Endothelial cell (in vitro differentiated cells): ENCODE data around the gene EFCAB6. TPM values are rescaled to one million over a fixed set of nuclear protein-coding genes. Genes with fewer than 3 reads are reported as not detected.

ENCODE experiments used
- DNase-seq: peaks from one replicate; pipeline ENCODE4 v3.0.0; 2021; ENCODE audit warnings: low spot score
- H3K27ac Mint-ChIP-seq: one replicate; pipeline ENCODE4 v1.8.0; 2021; ENCODE audit warnings: mixed read lengths, inconsistent platforms; ENCODE audit not compliant: unreplicated experiment
- H3K27me3 Mint-ChIP-seq: one replicate; pipeline ENCODE4 v1.8.0; 2021; ENCODE audit warnings: mild to moderate bottlenecking, moderate library complexity, mixed read lengths, inconsistent platforms; ENCODE audit not compliant: unreplicated experiment
- H3K36me3 Mint-ChIP-seq: one replicate; pipeline ENCODE4 v1.8.0; 2021; ENCODE audit warnings: mild to moderate bottlenecking, low read depth, mixed read lengths, inconsistent platforms; ENCODE audit not compliant: unreplicated experiment
- H3K4me1 Mint-ChIP-seq: one replicate; pipeline ENCODE4 v1.8.0; 2021; ENCODE audit warnings: mild to moderate bottlenecking, mixed read lengths, inconsistent platforms; ENCODE audit not compliant: unreplicated experiment
- H3K4me3 Mint-ChIP-seq: one replicate; pipeline ENCODE4 v1.8.0; 2021; ENCODE audit warnings: mild to moderate bottlenecking, mixed read lengths, inconsistent platforms; ENCODE audit not compliant: unreplicated experiment
- H3K9me3 Mint-ChIP-seq: one replicate; pipeline ENCODE4 v1.8.0; 2021; ENCODE audit warnings: mixed read lengths, inconsistent platforms; ENCODE audit not compliant: unreplicated experiment
- CTCF ChIP-seq: fragments of 200-600 bp; sonication (generic); IDR thresholded peaks from one replicate; pipeline ENCODE4 v1.5.0; 2021; ENCODE audit warnings: antibody characterized with exemption; ENCODE audit not compliant: unreplicated experiment
- long read RNA-seq: library from polyadenylated mRNA; unstranded; transcript quantifications from one replicate; pipeline ENCODE4 v2.0.0, GENCODE V29; 2020; ENCODE audit not compliant: unreplicated experiment
- total RNA-seq: library from RNA; stranded (reverse); fragmentation: NEBNext Ultra II Directional; extraction: Animal tissue kit (Norgen Biotek cat#: 25700); gene quantifications from one replicate; pipeline ENCODE4 v1.2.1, GENCODE V29; 2021; ENCODE audit not compliant: unreplicated experiment

The EFCAB6 gene, protein sequence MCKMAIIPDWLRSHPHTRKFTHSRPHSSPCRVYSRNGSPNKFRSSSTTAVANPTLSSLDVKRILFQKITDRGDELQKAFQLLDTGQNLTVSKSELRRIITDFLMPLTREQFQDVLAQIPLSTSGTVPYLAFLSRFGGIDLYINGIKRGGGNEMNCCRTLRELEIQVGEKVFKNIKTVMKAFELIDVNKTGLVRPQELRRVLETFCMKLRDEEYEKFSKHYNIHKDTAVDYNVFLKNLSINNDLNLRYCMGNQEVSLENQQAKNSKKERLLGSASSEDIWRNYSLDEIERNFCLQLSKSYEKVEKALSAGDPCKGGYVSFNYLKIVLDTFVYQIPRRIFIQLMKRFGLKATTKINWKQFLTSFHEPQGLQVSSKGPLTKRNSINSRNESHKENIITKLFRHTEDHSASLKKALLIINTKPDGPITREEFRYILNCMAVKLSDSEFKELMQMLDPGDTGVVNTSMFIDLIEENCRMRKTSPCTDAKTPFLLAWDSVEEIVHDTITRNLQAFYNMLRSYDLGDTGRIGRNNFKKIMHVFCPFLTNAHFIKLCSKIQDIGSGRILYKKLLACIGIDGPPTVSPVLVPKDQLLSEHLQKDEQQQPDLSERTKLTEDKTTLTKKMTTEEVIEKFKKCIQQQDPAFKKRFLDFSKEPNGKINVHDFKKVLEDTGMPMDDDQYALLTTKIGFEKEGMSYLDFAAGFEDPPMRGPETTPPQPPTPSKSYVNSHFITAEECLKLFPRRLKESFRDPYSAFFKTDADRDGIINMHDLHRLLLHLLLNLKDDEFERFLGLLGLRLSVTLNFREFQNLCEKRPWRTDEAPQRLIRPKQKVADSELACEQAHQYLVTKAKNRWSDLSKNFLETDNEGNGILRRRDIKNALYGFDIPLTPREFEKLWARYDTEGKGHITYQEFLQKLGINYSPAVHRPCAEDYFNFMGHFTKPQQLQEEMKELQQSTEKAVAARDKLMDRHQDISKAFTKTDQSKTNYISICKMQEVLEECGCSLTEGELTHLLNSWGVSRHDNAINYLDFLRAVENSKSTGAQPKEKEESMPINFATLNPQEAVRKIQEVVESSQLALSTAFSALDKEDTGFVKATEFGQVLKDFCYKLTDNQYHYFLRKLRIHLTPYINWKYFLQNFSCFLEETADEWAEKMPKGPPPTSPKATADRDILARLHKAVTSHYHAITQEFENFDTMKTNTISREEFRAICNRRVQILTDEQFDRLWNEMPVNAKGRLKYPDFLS (N-terminal part only)
- 0.69 TPM for total RNA-seq
- long read RNA-seq, partial matches to known transcripts, result 0 of 2 reads
- long read RNA-seq, other reads (novel, unspliced or antisense), result 2 of 2 reads

- Mint-ChIP-seq H3K4me3 (peak within 1 kb of the TSS; percentile 91), H3K4me1 (peaks cover 12% of the 10 kb centered on the region), H3K27me3 (peaks cover 1% of the 10 kb centered on the region), H3K9me3 (no peaks in the 10 kb centered on the region), H3K36me3 (no peaks in the 10 kb centered on the region), H3K27ac (peak within 1 kb of the TSS; percentile 90)
- peak; percentile 90 for DNase-seq
- no peak for TF ChIP-seq CTCF
Observed at GRCh38 chr22:43812149-43812842, at the start of gene EFCAB6. Gene EFCAB6, minus strand, starts transcription at chr22:43812305. Its CDS starts 29,987 bp downstream, at chr22:43782318.

- H3K27me3 Mint-ChIP-seq, result peaks cover 2% of the 10 kb centered on the region
- peaks cover 23% of the 10 kb centered on the region for H3K4me1 Mint-ChIP-seq
- H3K36me3 Mint-ChIP-seq, result peaks cover 12% of the 10 kb centered on the region
- peak overlapping the region; percentile 84 for H3K4me3 Mint-ChIP-seq
- no peak for DNase-seq
- H3K27ac Mint-ChIP-seq, result no peak overlapping the region
- TF ChIP-seq CTCF, result no peak
- no peaks in the 10 kb centered on the region for H3K9me3 Mint-ChIP-seq
Observed at GRCh38 chr22:43861529-43861928, 49.4 kb upstream of the EFCAB6 start.

DNA sequence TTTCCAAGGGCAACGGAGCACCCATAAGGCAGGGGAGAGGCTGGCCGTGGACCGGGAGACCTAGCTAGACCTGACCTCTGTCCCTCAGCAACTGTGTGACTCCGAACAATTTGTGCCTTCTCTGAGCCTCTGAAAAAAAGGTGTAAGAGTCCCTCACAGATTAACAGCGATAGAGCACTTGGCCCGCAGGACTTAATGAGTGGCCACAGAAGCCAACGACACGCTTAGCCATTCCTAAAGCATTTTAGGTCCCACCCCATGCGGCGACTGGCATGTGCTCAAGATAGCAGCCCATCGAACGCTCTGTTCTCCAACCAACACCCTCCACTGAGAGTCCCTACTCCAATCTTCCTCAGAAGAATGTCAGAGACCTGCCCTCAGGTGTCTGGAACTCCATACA lies 48.7 kb upstream of the EFCAB6 start:
- no peak for DNase-seq
- peak overlapping the region; percentile 47 for H3K4me3 Mint-ChIP-seq
- H3K4me1 Mint-ChIP-seq, result peaks cover 29% of the 10 kb centered on the region
- TF ChIP-seq CTCF, result no peak
- H3K27me3 Mint-ChIP-seq, result no peaks in the 10 kb centered on the region
- H3K27ac Mint-ChIP-seq, result no peak overlapping the region
- H3K36me3 Mint-ChIP-seq, result peaks cover 12% of the 10 kb centered on the region
- no peaks in the 10 kb centered on the region for H3K9me3 Mint-ChIP-seq

DNA sequence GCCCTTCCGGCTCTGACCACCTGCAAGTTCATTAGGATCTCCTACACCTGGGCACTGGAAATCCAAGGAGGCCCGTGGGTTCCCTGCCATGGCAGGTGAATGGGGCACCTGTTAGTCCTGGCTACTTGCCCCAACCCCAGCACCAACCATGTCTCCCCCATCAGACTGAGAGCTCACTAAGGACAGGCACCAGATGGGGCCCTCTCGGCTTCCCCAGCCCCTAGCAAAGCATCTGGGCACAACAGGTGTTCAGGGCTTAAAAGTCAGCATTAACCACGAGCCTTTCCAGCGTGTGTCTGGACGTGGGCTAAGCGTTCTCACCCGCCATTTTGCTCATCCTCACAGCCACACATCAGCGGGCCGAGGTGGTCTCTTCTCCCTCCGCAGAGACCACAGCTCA lies 48.0 kb upstream of the EFCAB6 start:
- no peak for DNase-seq
- no peak overlapping the region for H3K27ac Mint-ChIP-seq
- H3K4me3 Mint-ChIP-seq, result no peak overlapping the region
- H3K4me1 Mint-ChIP-seq, result peaks cover 33% of the 10 kb centered on the region
- no peaks in the 10 kb centered on the region for H3K27me3 Mint-ChIP-seq
- H3K9me3 Mint-ChIP-seq, result no peaks in the 10 kb centered on the region
- H3K36me3 Mint-ChIP-seq, result peaks cover 12% of the 10 kb centered on the region
- TF ChIP-seq CTCF, result no peak
